ENCODE data around the gene SLC26A1.

GRCh38 chr4:1002631-1003251 is 9.5 kb upstream of the SLC26A1 start:
- peak; percentile 6 for TF ChIP-seq EZH2 (IDR thresholded peaks at IDR 0.05; ENCODE audit: insufficient read depth, poor library complexity, severe bottlenecking)
- TF ChIP-seq EZH2phosphoT487 (IDR thresholded peaks at IDR 0.05; ENCODE audit: insufficient read depth, low read depth): no peak
